Loucy (cell line): Measurements from ENCODE around the gene COX7A2L.

ENCODE experiments used
- H2AFZ ChIP-seq: fragments of 200-600 bp; sonication (generic); 2 replicates; pipeline ENCODE4 v1.6.0; 2016; ENCODE audit warnings: antibody characterized with exemption, mild to moderate bottlenecking, low read length, moderate library complexity
- H3F3A ChIP-seq: fragments of 200-600 bp; 2 replicates; pipeline ENCODE4 v1.6.0; 2016; ENCODE audit warnings: antibody characterized with exemption, low read depth, mild to moderate bottlenecking
- H3K27me3 ChIP-seq: fragments of 200-600 bp; sonication (generic); 2 replicates; pipeline ENCODE4 v1.6.1; 2014; ENCODE audit warnings: low read length, mild to moderate bottlenecking; ENCODE audit not compliant: insufficient read depth, poor library complexity, severe bottlenecking
- H3K36me3 ChIP-seq: fragments of 200-600 bp; sonication (generic); 2 replicates; pipeline ENCODE4 v1.6.1; 2016; ENCODE audit warnings: low read length; ENCODE audit not compliant: insufficient read depth
- H3K4me1 ChIP-seq: fragments of 200-600 bp; sonication (generic); 2 replicates; pipeline ENCODE4 v1.5.1; 2014; ENCODE audit warnings: low read length, mild to moderate bottlenecking; ENCODE audit not compliant: insufficient read depth, poor library complexity, severe bottlenecking
- H3K4me2 ChIP-seq: fragments of 200-600 bp; sonication (generic); 2 replicates; pipeline ENCODE4 v1.6.0; 2014; ENCODE audit warnings: antibody characterized with exemption, low read length, low read depth, mild to moderate bottlenecking; ENCODE audit not compliant: poor library complexity, severe bottlenecking
- H3K4me3 ChIP-seq: fragments of 200-600 bp; sonication (generic); 2 replicates; pipeline ENCODE4 v1.5.1; 2014; ENCODE audit warnings: low read length, mild to moderate bottlenecking, mixed read lengths; ENCODE audit not compliant: poor library complexity, severe bottlenecking
- H3K79me2 ChIP-seq: fragments of 200-600 bp; sonication (generic); 2 replicates; pipeline ENCODE4 v1.6.1; 2014; ENCODE audit warnings: low read length; ENCODE audit not compliant: insufficient read depth
- H3K9ac ChIP-seq: fragments of 200-600 bp; sonication (generic); 2 replicates; pipeline ENCODE4 v1.6.0; 2014; ENCODE audit warnings: mild to moderate bottlenecking, low read depth, low read length, moderate library complexity; ENCODE audit not compliant: poor library complexity, severe bottlenecking
- H3K9me2 ChIP-seq: fragments of 200-600 bp; sonication (generic); replicated peaks from 2 replicates; pipeline ENCODE4 v1.6.1; 2016; ENCODE audit warnings: low read depth, low read length, mixed read lengths
- H3K9me3 ChIP-seq: fragments of 200-600 bp; sonication (generic); 2 replicates; pipeline ENCODE4 v1.6.1; 2014; ENCODE audit warnings: mild to moderate bottlenecking, antibody characterized with exemption, low read length, low read depth; ENCODE audit not compliant: insufficient read depth
- H4K20me1 ChIP-seq: fragments of 200-600 bp; sonication (generic); 2 replicates; pipeline ENCODE4 v1.6.0; 2014; ENCODE audit warnings: antibody characterized with exemption, low read length, mild to moderate bottlenecking; ENCODE audit not compliant: insufficient read depth, poor library complexity, severe bottlenecking
- EZH2phosphoT487 ChIP-seq: fragments of 200-600 bp; IDR thresholded peaks from 2 replicates; pipeline ENCODE4 v1.6.1; 2018; ENCODE audit warnings: antibody characterized with exemption, mild to moderate bottlenecking, moderate library complexity, borderline replicate concordance
- TF ChIP-seq, protein P1 (sequence below): fragments of 200-600 bp; sonication (generic); conservative IDR thresholded peaks from 2 replicates; pipeline ENCODE4 v1.5.1; 2014; ENCODE audit warnings: mild to moderate bottlenecking, antibody characterized with exemption, low read length

The COX7A2L gene

DNA sequence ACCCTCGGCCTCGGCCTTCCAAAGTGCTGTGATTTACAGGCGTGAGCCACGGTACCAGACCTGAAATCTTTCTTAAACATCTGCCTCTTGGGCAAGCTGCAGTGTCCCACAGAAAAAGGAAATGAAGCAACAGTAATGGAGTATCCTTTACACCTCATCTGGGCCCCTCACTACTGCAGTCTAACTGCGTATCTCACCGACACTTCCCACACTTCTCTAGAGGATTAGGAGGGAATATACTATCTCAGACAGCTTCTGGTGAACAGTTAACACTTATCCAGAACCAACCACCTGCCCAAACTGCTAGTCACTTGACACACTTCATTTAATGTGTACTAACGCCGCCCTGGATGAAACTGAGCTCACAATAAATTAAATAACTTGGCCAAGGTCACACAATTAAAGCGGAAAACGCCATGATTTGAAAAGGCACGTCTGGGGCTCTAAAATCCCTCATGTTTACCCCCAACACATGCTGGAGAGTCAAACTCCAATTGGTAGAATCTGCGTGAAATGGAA, 993 bp downstream of the COX7A2L start:
- Histone ChIP-seq H3F3A (no peaks in the 10 kb centered on the region), H3K9me2 (no peaks in the 10 kb centered on the region), H3K79me2 (peaks cover 55% of the 10 kb centered on the region), H3K4me2 (peak overlapping the region; percentile 98), H3K36me3 (no peaks in the 10 kb centered on the region), H3K9ac (peak overlapping the region; percentile 91), H2AFZ (no peak overlapping the region), H3K9me3 (no peaks in the 10 kb centered on the region), H3K4me1 (peaks cover 31% of the 10 kb centered on the region), H4K20me1 (peaks cover 35% of the 10 kb centered on the region), H3K27me3 (no peaks in the 10 kb centered on the region), H3K4me3 (peak overlapping the region; percentile 89)
- TF ChIP-seq EZH2phosphoT487 = no peak
- TF ChIP-seq, protein P1, sequence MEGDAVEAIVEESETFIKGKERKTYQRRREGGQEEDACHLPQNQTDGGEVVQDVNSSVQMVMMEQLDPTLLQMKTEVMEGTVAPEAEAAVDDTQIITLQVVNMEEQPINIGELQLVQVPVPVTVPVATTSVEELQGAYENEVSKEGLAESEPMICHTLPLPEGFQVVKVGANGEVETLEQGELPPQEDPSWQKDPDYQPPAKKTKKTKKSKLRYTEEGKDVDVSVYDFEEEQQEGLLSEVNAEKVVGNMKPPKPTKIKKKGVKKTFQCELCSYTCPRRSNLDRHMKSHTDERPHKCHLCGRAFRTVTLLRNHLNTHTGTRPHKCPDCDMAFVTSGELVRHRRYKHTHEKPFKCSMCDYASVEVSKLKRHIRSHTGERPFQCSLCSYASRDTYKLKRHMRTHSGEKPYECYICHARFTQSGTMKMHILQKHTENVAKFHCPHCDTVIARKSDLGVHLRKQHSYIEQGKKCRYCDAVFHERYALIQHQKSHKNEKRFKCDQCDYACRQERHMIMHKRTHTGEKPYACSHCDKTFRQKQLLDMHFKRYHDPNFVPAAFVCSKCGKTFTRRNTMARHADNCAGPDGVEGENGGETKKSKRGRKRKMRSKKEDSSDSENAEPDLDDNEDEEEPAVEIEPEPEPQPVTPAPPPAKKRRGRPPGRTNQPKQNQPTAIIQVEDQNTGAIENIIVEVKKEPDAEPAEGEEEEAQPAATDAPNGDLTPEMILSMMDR = no peak

GRCh38 chr2:42359304-42359964, 1.6 kb downstream of the COX7A2L start:
- TF ChIP-seq, protein P1 = no peak
- TF ChIP-seq EZH2phosphoT487 = no peak
- no peaks in the 10 kb centered on the region for H3K9me3 ChIP-seq
- no peaks in the 10 kb centered on the region for H3K36me3 ChIP-seq
- peak overlapping the region; percentile 89 for H3K4me3 ChIP-seq
- H3K9ac ChIP-seq = peak overlapping the region; percentile 91
- H3K27me3 ChIP-seq = no peaks in the 10 kb centered on the region
- peaks cover 31% of the 10 kb centered on the region for H3K4me1 ChIP-seq
- no peaks in the 10 kb centered on the region for H3K9me2 ChIP-seq
- H4K20me1 ChIP-seq = peaks cover 40% of the 10 kb centered on the region
- peaks cover 61% of the 10 kb centered on the region for H3K79me2 ChIP-seq
- peak overlapping the region; percentile 98 for H3K4me2 ChIP-seq
- H3F3A ChIP-seq = no peaks in the 10 kb centered on the region
- H2AFZ ChIP-seq = no peak overlapping the region

- Histone ChIP-seq H3K9me2 (no peaks in the 10 kb centered on the region), H3F3A (no peaks in the 10 kb centered on the region), H3K79me2 (peaks cover 64% of the 10 kb centered on the region), H2AFZ (no peak overlapping the region), H3K36me3 (peaks cover 39% of the 10 kb centered on the region; the same call in 1 of the 2 replicates), H3K4me1 (peaks cover 12% of the 10 kb centered on the region), H3K9me3 (no peaks in the 10 kb centered on the region), H3K4me2 (no peak overlapping the region), H3K4me3 (no peak overlapping the region), H4K20me1 (peaks cover 31% of the 10 kb centered on the region), H3K27me3 (no peaks in the 10 kb centered on the region), H3K9ac (no peak overlapping the region)
- TF ChIP-seq, protein P1 = no peak
- no peak for TF ChIP-seq EZH2phosphoT487
Observed at GRCh38 chr2:42353792-42354429, 7.1 kb downstream of the COX7A2L start.
